Trophoblast cell (in vitro differentiated cells and primary cell): ENCODE measurements around the gene ACKR1. TPM values are rescaled to one million over a fixed set of nuclear protein-coding genes. Genes with fewer than 3 reads are reported as not detected.

Source experiments
- DNase-seq, 2 donors: peaks; one replicate each; pipeline ENCODE4 v3.0.0-alpha.2; 2016
- H2AFZ ChIP-seq: 2 replicates; pipeline ENCODE4 v1.6.1; 2013; ENCODE audit warnings: low read length, moderate library complexity, mild to moderate bottlenecking; ENCODE audit not compliant: insufficient read depth, poor library complexity
- H2AK5ac ChIP-seq: 2 replicates; pipeline ENCODE4 v1.6.1; 2013; ENCODE audit warnings: mild to moderate bottlenecking, low read length
- H2BK120ac ChIP-seq: 2 replicates; pipeline ENCODE4 v1.6.1; 2013; ENCODE audit warnings: low read length, mild to moderate bottlenecking, moderate library complexity; ENCODE audit not compliant: insufficient read depth, poor library complexity
- H2BK12ac ChIP-seq: 2 replicates; pipeline ENCODE4 v1.6.1; 2013; ENCODE audit warnings: mild to moderate bottlenecking, low read length, moderate library complexity
- H2BK5ac ChIP-seq: 2 replicates; pipeline ENCODE4 v1.6.1; 2013; ENCODE audit warnings: low read length, low read depth, moderate library complexity, mild to moderate bottlenecking; ENCODE audit not compliant: poor library complexity
- H3K14ac ChIP-seq: 2 replicates; pipeline ENCODE4 v1.6.1; 2013; ENCODE audit warnings: mild to moderate bottlenecking, low read length
- H3K18ac ChIP-seq: 2 replicates; pipeline ENCODE4 v1.6.1; 2013; ENCODE audit warnings: mild to moderate bottlenecking, low read length
- H3K23ac ChIP-seq: 2 replicates; pipeline ENCODE4 v1.6.1; 2013; ENCODE audit warnings: low read length
- H3K27ac ChIP-seq: 2 replicates; pipeline ENCODE4 v1.5.1; 2013; ENCODE audit warnings: low read depth, mild to moderate bottlenecking, inconsistent platforms, low read length, moderate library complexity
- H3K27me3 ChIP-seq: 2 replicates; pipeline ENCODE4 v1.6.1; 2013; ENCODE audit warnings: inconsistent platforms, mild to moderate bottlenecking, low read length, moderate library complexity; ENCODE audit not compliant: insufficient read depth
- H3K36me3 ChIP-seq, 2 experiments: 1 replicate in 1 of 2; 2 replicates in 1 of 2; pipeline ENCODE4 v1.6.1; 2013; ENCODE audit warnings: low read length in 2 of 2, mild to moderate bottlenecking in 2 of 2, moderate library complexity in 1 of 2; ENCODE audit not compliant: insufficient read depth in 2 of 2, control insufficient read depth in 1 of 2
- H3K4ac ChIP-seq: 2 replicates; pipeline ENCODE4 v1.6.1; 2013; ENCODE audit warnings: low read depth, mild to moderate bottlenecking, low read length, moderate library complexity
- H3K4me1 ChIP-seq, 2 experiments: 1 replicate in 1 of 2; 2 replicates in 1 of 2; pipeline ENCODE4 v1.6.1; 2013; ENCODE audit warnings: low read length in 2 of 2, mild to moderate bottlenecking in 2 of 2, moderate library complexity in 1 of 2; ENCODE audit not compliant: insufficient read depth in 2 of 2, control insufficient read depth in 1 of 2
- H3K4me2 ChIP-seq: 2 replicates; pipeline ENCODE4 v1.6.1; 2013; ENCODE audit warnings: inconsistent platforms, mild to moderate bottlenecking, low read length, moderate library complexity
- H3K4me3 ChIP-seq: 2 replicates; pipeline ENCODE4 v1.5.1; 2013; ENCODE audit warnings: mild to moderate bottlenecking, low read depth, low read length, inconsistent platforms
- H3K79me1 ChIP-seq: one replicate; pipeline ENCODE4 v1.6.1; 2013; ENCODE audit warnings: low read length
- H3K79me2 ChIP-seq: 2 replicates; pipeline ENCODE4 v1.6.1; 2013; ENCODE audit warnings: low read length, mild to moderate bottlenecking; ENCODE audit not compliant: control insufficient read depth, insufficient read depth, poor library complexity
- H3K9ac ChIP-seq: 2 replicates; pipeline ENCODE4 v1.6.1; 2013; ENCODE audit warnings: mild to moderate bottlenecking, low read length
- H3K9me3 ChIP-seq: 2 replicates; pipeline ENCODE4 v1.6.1; 2013; ENCODE audit warnings: low read depth, mild to moderate bottlenecking, control low read depth, inconsistent platforms, low read length; ENCODE audit not compliant: insufficient read depth
- H4K12ac ChIP-seq: 2 replicates; pipeline ENCODE4 v1.6.1; 2013; ENCODE audit warnings: low read depth, mild to moderate bottlenecking, low read length, moderate library complexity
- H4K8ac ChIP-seq: 2 replicates; pipeline ENCODE4 v1.6.1; 2013; ENCODE audit warnings: low read depth, mild to moderate bottlenecking, low read length, moderate library complexity
- H4K91ac ChIP-seq: one replicate; pipeline ENCODE4 v1.6.1; 2013; ENCODE audit warnings: low read depth, mild to moderate bottlenecking, low read length, moderate library complexity
- WGBS: extraction: QIAGEN DNeasy Blood & Tissue Kit; methylation state at CpG from one replicate; pipeline ENCODE4 v1.1.7; 2013; ENCODE audit warnings: missing lambda C conversion rate; ENCODE audit not compliant: insufficient read length, insufficient coverage; ENCODE audit errors: extremely low coverage; 5-methylcytosine and 5-hydroxymethylcytosine counted together
- polyA plus RNA-seq: library from polyadenylated mRNA; stranded (reverse); fragments of 200-250 nt; gene quantifications from 2 replicates; pipeline ENCODE4 v1.2.3, GENCODE V29; 2013

The ACKR1 gene, protein sequence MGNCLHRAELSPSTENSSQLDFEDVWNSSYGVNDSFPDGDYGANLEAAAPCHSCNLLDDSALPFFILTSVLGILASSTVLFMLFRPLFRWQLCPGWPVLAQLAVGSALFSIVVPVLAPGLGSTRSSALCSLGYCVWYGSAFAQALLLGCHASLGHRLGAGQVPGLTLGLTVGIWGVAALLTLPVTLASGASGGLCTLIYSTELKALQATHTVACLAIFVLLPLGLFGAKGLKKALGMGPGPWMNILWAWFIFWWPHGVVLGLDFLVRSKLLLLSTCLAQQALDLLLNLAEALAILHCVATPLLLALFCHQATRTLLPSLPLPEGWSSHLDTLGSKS
- 0.03 TPM in 2 replicates for polyA plus RNA-seq

DNA sequence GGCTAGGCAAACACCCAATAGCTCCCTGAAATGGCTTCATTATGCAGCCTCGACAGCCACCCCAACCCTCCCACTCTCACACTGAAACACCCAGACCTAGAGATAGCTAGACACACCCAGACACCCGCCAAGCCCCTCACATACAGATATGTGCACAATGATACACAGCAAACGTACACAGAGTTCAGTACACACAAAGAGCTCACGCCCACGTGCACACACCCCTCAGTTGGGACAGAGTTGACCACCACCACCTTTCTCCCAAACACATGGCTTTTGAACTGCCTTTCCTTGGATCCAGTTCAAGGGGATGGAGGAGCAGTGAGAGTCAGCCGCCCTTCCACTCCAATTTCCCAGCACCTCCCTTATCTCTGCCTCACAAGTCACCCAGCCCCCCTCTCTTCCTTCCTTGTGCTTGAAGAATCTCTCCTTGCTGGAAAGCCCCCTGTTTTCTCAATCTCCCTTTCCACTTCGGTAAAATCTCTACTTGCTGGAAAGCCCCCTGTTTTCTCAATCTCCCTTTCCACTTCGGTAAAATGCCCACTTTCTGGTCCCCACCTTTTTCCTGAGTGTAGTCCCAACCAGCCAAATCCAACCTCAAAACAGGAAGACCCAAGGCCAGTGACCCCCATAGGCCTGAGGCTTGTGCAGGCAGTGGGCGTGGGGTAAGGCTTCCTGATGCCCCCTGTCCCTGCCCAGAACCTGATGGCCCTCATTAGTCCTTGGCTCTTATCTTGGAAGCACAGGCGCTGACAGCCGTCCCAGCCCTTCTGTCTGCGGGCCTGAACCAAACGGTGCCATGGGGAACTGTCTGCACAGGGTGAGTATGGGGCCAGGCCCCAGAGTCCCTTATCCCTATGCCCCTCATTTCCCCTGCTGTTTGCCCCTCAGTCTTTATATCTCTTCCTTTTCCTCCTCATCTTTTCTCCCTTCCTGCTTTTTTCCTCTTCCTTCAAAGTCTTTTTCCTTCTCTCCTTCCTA is at the start of gene ACKR1:
ACKR1 (plus strand) TSS at position 715 of the 981 bp plus-strand sequence; CDS start at position 800, 85 bp downstream.
- H3K4me3 ChIP-seq = no peak within 1 kb of the TSS
- no peaks in the 10 kb centered on the region for H3K27me3 ChIP-seq
- no peak within 1 kb of the TSS for H3K4ac ChIP-seq
- no peak within 1 kb of the TSS for H2AFZ ChIP-seq
- no peak within 1 kb of the TSS for H2BK120ac ChIP-seq
- DNase-seq = no peak
- no peak within 1 kb of the TSS for H3K4me2 ChIP-seq
- no peak within 1 kb of the TSS for H2AK5ac ChIP-seq
- no peaks in the 10 kb centered on the region for H3K79me1 ChIP-seq
- no peak within 1 kb of the TSS for H3K18ac ChIP-seq
- no peak within 1 kb of the TSS for H4K12ac ChIP-seq
- H4K91ac ChIP-seq = no peak within 1 kb of the TSS
- H3K9ac ChIP-seq = no peak within 1 kb of the TSS
- no peak within 1 kb of the TSS for H3K14ac ChIP-seq
- H3K79me2 ChIP-seq = no peaks in the 10 kb centered on the region
- no peak within 1 kb of the TSS for H2BK5ac ChIP-seq
- no peak within 1 kb of the TSS for H3K23ac ChIP-seq
- H3K4me1 ChIP-seq = no peaks in the 10 kb centered on the region
- no peak within 1 kb of the TSS for H2BK12ac ChIP-seq
- no peak within 1 kb of the TSS for H4K8ac ChIP-seq
- peaks cover 1% of the 10 kb centered on the region for H3K9me3 ChIP-seq
- H3K36me3 ChIP-seq = no peaks in the 10 kb centered on the region
- no CpG with 5 or more reads among the region's 13 CpGs for WGBS
- H3K27ac ChIP-seq = no peak within 1 kb of the TSS

DNA sequence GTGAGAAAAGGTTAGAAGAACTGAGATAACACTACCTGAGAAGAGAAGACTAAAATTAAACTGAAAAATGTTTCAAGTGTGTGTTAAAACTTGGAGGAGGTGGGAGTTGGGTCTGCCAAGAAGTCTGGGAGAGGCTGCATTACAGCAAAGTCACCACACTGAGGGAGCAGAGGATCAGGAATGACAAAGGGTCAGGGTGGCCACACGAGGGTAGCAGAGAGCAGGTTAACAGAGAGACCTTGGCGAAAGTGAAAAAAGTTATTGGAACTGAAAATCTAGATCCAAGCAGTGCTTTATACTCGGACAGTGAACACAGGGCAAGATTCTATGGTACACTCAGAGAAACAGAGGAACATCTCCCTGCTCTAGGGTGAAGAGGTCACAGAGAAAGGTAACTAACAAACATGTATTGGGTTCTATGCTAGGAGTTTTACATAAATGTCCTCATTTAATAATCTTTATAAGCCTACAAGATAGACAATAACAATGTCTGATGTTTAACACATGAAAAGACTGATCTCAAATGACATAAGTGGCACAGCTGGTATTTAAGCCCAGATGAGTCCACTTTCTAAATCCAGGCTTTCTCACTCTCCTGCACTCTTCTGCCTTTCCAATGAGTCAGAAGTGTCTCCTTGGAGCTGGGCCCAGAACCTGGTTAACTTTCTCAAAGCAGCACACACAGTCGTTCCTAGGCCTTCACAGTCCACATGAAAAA is 43.5 kb upstream of the ACKR1 start:
- Histone ChIP-seq H3K36me3 (no peaks in the 10 kb centered on the region), H3K4me1 (no peaks in the 10 kb centered on the region), H3K79me2 (no peaks in the 10 kb centered on the region), H4K8ac (no peak overlapping the region), H3K4me2 (no peak overlapping the region), H3K14ac (no peak overlapping the region), H3K9ac (no peak overlapping the region), H3K23ac (no peak overlapping the region), H3K27ac (no peak overlapping the region), H2AK5ac (no peak overlapping the region), H3K4ac (no peak overlapping the region), H3K18ac (no peak overlapping the region), H3K9me3 (no peaks in the 10 kb centered on the region), H4K12ac (no peak overlapping the region), H2BK120ac (no peak overlapping the region), H2AFZ (no peak overlapping the region), H2BK12ac (no peak overlapping the region), H2BK5ac (no peak overlapping the region), H3K79me1 (no peaks in the 10 kb centered on the region), H3K4me3 (no peak overlapping the region), H4K91ac (no peak overlapping the region), H3K27me3 (no peaks in the 10 kb centered on the region)
- no CpG with 5 or more reads among the region's 4 CpGs for WGBS
- DNase-seq = peak; percentile 48 to 83

DNA sequence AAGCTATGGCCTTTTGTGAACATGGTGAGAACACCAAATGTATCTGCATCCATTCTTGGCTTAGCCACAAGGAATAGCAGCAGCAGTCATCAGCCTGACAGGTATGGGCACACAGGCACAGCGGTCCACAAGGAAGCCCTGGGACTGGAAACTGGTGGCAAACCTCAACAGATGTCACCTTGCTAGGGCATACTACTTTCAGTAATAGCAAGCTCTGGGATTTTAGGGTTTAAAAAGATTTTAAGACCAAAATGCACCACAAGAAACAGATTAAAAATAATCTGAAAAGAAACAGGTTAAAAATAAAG is 43.0 kb upstream of the ACKR1 start:
- Histone ChIP-seq H3K9me3 (no peaks in the 10 kb centered on the region), H4K12ac (no peak overlapping the region), H3K4me1 (no peaks in the 10 kb centered on the region), H3K23ac (no peak overlapping the region), H3K4me3 (no peak overlapping the region), H3K79me1 (no peaks in the 10 kb centered on the region), H3K27ac (no peak overlapping the region), H3K18ac (no peak overlapping the region), H3K79me2 (no peaks in the 10 kb centered on the region), H2BK12ac (no peak overlapping the region), H4K8ac (no peak overlapping the region), H3K9ac (no peak overlapping the region), H3K4me2 (no peak overlapping the region), H2AFZ (no peak overlapping the region), H3K27me3 (no peaks in the 10 kb centered on the region), H3K36me3 (no peaks in the 10 kb centered on the region), H2BK5ac (no peak overlapping the region), H2BK120ac (no peak overlapping the region), H3K4ac (no peak overlapping the region), H3K14ac (no peak overlapping the region), H2AK5ac (no peak overlapping the region), H4K91ac (no peak overlapping the region)
- no CpG with 5 or more reads among the region's 1 CpG for WGBS
- no peak for DNase-seq

GRCh38 chr1:159162516-159163265 is 42.0 kb upstream of the ACKR1 start:
- no CpG with 5 or more reads among the region's 4 CpGs for WGBS
- H3K4me2 ChIP-seq = no peak overlapping the region

More at GRCh38 chr1:159162516-159163265, 42.0 kb upstream of the ACKR1 start:
- H3K9me3 ChIP-seq = no peaks in the 10 kb centered on the region
- no peaks in the 10 kb centered on the region for H3K4me1 ChIP-seq
- DNase-seq = peak in 1 of 2 donors; percentile 55
- H3K27me3 ChIP-seq = no peaks in the 10 kb centered on the region
- no peaks in the 10 kb centered on the region for H3K36me3 ChIP-seq
- no peak overlapping the region for H4K12ac ChIP-seq
- H4K91ac ChIP-seq = no peak overlapping the region
- H3K4ac ChIP-seq = no peak overlapping the region
- no peaks in the 10 kb centered on the region for H3K79me2 ChIP-seq
- H3K23ac ChIP-seq = no peak overlapping the region
- no peak overlapping the region for H2BK120ac ChIP-seq
- no peak overlapping the region for H3K14ac ChIP-seq
- H2BK5ac ChIP-seq = no peak overlapping the region
- no peak overlapping the region for H3K18ac ChIP-seq
- no peaks in the 10 kb centered on the region for H3K79me1 ChIP-seq
- H3K9ac ChIP-seq = no peak overlapping the region
- H2AK5ac ChIP-seq = no peak overlapping the region
- H4K8ac ChIP-seq = no peak overlapping the region
- no peak overlapping the region for H2BK12ac ChIP-seq
- no peak overlapping the region for H3K4me3 ChIP-seq
- no peak overlapping the region for H3K27ac ChIP-seq
- no peak overlapping the region for H2AFZ ChIP-seq
